Femur (tissue), 1 donor: ENCODE data around the gene SPP1.

Experiments used
- DNase-seq: peaks from one replicate; pipeline ENCODE4 v3.0.0-alpha.2; 2017

Gene SPP1

GRCh38 chr4:88027611-88028608, 52.4 kb downstream of the SPP1 start:
- no peak for DNase-seq

- DNase-seq: no peak
Measured at GRCh38 chr4:88028946-88029345, 53.4 kb downstream of the SPP1 start.

- no peak for DNase-seq
Measured at GRCh38 chr4:88029556-88029955, 54.0 kb downstream of the SPP1 start.

- no peak for DNase-seq
Measured at GRCh38 chr4:88030565-88031310, 55.2 kb downstream of the SPP1 start.
